ENCODE data around the gene SEZ6.

GRCh38 chr17:28941251-28941650 is 64.6 kb downstream of the SEZ6 start:
- no peak for TF ChIP-seq CTCF (IDR thresholded peaks at IDR 0.05; ENCODE audit: low read length)
- TF ChIP-seq EZH2 (optimal IDR thresholded peaks at IDR 0.05; ENCODE audit: low read depth, low read length), result no peak

Measured in MM.1S (cell line).